ENCODE data around the gene RANBP1.

- TF ChIP-seq CTCF (IDR thresholded peaks at IDR 0.05), result no peak
- no peak for TF ChIP-seq EZH2 (IDR thresholded peaks at IDR 0.05; ENCODE audit: borderline replicate concordance, insufficient read depth, low read depth, low read length, poor library complexity, severe bottlenecking)
These were observed 16.7 kb upstream of the RANBP1 start for GRCh38 chr22:20099099-20099711.
